Kidney glomerular epithelial cell (primary cell): ENCODE results near the gene LRP5.

Experiments
- DNase-seq: peaks from one replicate; lab custom pipeline; 2025; lab: John Stamatoyannopoulos, UW

LRP5 gene

GRCh38 chr11:68312117-68312779, at the start of gene LRP5:
Gene LRP5, plus strand, starts transcription at chr11:68312591. Its CDS starts 124 bp downstream, at chr11:68312715.
- peak; percentile 14 for DNase-seq

GRCh38 chr11:68263444-68264035, 48.9 kb upstream of the LRP5 start:
- no peak for DNase-seq

- DNase-seq = no peak
These were observed 48.1 kb upstream of the LRP5 start for GRCh38 chr11:68264244-68264643.

- no peak for DNase-seq
These were observed 47.5 kb upstream of the LRP5 start for GRCh38 chr11:68264741-68265540.

- no peak for DNase-seq
These were observed 46.1 kb upstream of the LRP5 start for GRCh38 chr11:68266121-68266891.

GRCh38 chr11:68266936-68267880, 45.2 kb upstream of the LRP5 start:
- DNase-seq = no peak

GRCh38 chr11:68267881-68268240, 44.5 kb upstream of the LRP5 start:
- DNase-seq = no peak

- peak; percentile 85 for DNase-seq
These were observed 42.8 kb upstream of the LRP5 start for GRCh38 chr11:68269414-68270081.

- no peak for DNase-seq
These were observed 42.0 kb upstream of the LRP5 start for GRCh38 chr11:68270196-68271022.

GRCh38 chr11:68271023-68271780, 41.2 kb upstream of the LRP5 start:
- DNase-seq = peak; percentile 72

- peak; percentile 93 for DNase-seq
These were observed 40.4 kb upstream of the LRP5 start, which contains the start of gene C11orf24 for GRCh38 chr11:68271781-68272608. Gene C11orf24, minus strand, starts transcription at chr11:68271973. Its CDS starts 8,206 bp downstream, at chr11:68263767.

GRCh38 chr11:68273026-68273738, 39.2 kb upstream of the LRP5 start:
- no peak for DNase-seq

GRCh38 chr11:68274306-68274705, 38.1 kb upstream of the LRP5 start:
- no peak for DNase-seq

- no peak for DNase-seq
These were observed 36.5 kb upstream of the LRP5 start for GRCh38 chr11:68275721-68276507.

GRCh38 chr11:68276861-68277260, 35.5 kb upstream of the LRP5 start:
- no peak for DNase-seq

GRCh38 chr11:68279676-68280075, 32.7 kb upstream of the LRP5 start:
- DNase-seq = no peak
